ENCODE data around the gene PPP1R1B.
A peak's percentile ranks its signal among the peaks of the same experiment; 100 is the strongest.

The PPP1R1B gene

GRCh38 chr17:39666601-39667261 is 40.0 kb downstream of the PPP1R1B start:
- peaks cover 0 to 3% of the 10 kb centered on the region in 2 donors for H3K36me3 ChIP-seq (ENCODE audit: control insufficient read depth in 2 of 2, insufficient read depth in 2 of 2, low read length in 2 of 2)
- no peak overlapping the region for H3K27ac ChIP-seq (ENCODE audit: low read length)
- no peaks in the 10 kb centered on the region for H3K9me3 ChIP-seq (ENCODE audit: control insufficient read depth in 2 of 2, low read length in 2 of 2)
- H3K9ac ChIP-seq (ENCODE audit: low read length in 2 of 2), result no peak overlapping the region
- H3K27me3 ChIP-seq (ENCODE audit: control insufficient read depth in 1 of 2, insufficient read depth in 2 of 2, low read length in 2 of 2), result peaks cover 46 to 54% of the 10 kb centered on the region in 2 donors
- H3K4me1 ChIP-seq (ENCODE audit: control insufficient read depth, insufficient read depth, low read length), result peaks cover 29% of the 10 kb centered on the region
- H3K4me3 ChIP-seq (ENCODE audit: low read length in 2 of 2), result no peak overlapping the region

GRCh38 chr17:39667262-39667944 is 40.7 kb downstream of the PPP1R1B start:
- Histone ChIP-seq H3K27me3 (ENCODE audit: control insufficient read depth in 1 of 2, insufficient read depth in 2 of 2, low read length in 2 of 2) (peaks cover 50 to 60% of the 10 kb centered on the region in 2 donors), H3K4me3 (ENCODE audit: low read length in 2 of 2) (no peak overlapping the region), H3K36me3 (ENCODE audit: control insufficient read depth in 2 of 2, insufficient read depth in 2 of 2, low read length in 2 of 2) (no peaks in the 10 kb centered on the region), H3K4me1 (ENCODE audit: control insufficient read depth, insufficient read depth, low read length) (peaks cover 30% of the 10 kb centered on the region), H3K27ac (ENCODE audit: low read length) (no peak overlapping the region), H3K9me3 (ENCODE audit: control insufficient read depth in 2 of 2, low read length in 2 of 2) (no peaks in the 10 kb centered on the region), H3K9ac (ENCODE audit: low read length in 2 of 2) (no peak overlapping the region)

- no peak within 1 kb of the TSS for H3K9ac ChIP-seq (ENCODE audit: low read length in 2 of 2)
- H3K27me3 ChIP-seq (ENCODE audit: control insufficient read depth in 1 of 2, insufficient read depth in 2 of 2, low read length in 2 of 2), result peaks cover 50 to 60% of the 10 kb centered on the region in 2 donors
- peaks cover 30% of the 10 kb centered on the region for H3K4me1 ChIP-seq (ENCODE audit: control insufficient read depth, insufficient read depth, low read length)
- no peaks in the 10 kb centered on the region for H3K9me3 ChIP-seq (ENCODE audit: control insufficient read depth in 2 of 2, low read length in 2 of 2)
- no peaks in the 10 kb centered on the region for H3K36me3 ChIP-seq (ENCODE audit: control insufficient read depth in 2 of 2, insufficient read depth in 2 of 2, low read length in 2 of 2)
- H3K27ac ChIP-seq (ENCODE audit: low read length), result no peak within 1 kb of the TSS
- peak within 1 kb of the TSS; percentile 27 to 58 for H3K4me3 ChIP-seq (ENCODE audit: low read length in 2 of 2)
These were observed 41.5 kb downstream of the PPP1R1B start, which contains the start of gene PNMT for GRCh38 chr17:39667945-39668924. Gene PNMT (plus strand): TSS chr17:39668453. CDS start chr17:39668476, 23 bp downstream.

DNA sequence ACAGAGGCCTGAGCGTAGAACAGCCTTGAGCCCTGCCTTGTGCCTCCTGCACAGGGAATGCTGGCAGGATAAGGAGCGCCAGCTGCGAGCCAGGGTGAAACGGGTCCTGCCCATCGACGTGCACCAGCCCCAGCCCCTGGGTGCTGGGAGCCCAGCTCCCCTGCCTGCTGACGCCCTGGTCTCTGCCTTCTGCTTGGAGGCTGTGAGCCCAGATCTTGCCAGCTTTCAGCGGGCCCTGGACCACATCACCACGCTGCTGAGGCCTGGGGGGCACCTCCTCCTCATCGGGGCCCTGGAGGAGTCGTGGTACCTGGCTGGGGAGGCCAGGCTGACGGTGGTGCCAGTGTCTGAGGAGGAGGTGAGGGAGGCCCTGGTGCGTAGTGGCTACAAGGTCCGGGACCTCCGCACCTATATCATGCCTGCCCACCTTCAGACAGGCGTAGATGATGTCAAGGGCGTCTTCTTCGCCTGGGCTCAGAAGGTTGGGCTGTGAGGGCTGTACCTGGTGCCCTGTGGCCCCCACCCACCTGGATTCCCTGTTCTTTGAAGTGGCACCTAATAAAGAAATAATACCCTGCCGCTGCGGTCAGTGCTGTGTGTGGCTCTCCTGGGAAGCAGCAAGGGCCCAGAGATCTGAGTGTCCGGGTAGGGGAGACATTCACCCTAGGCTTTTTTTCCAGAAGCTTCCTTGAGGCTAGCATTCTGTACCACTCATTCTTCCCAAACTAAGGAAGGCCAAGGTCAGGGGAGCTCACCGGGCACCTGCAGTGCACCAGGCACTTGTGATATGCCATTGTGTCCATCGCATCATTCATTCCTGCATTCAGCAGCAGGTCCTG is 43.4 kb downstream of the PPP1R1B start:
- peaks cover 26% of the 10 kb centered on the region for H3K4me1 ChIP-seq (ENCODE audit: control insufficient read depth, insufficient read depth, low read length)
- H3K9me3 ChIP-seq (ENCODE audit: control insufficient read depth in 2 of 2, low read length in 2 of 2), result no peaks in the 10 kb centered on the region
- no peak overlapping the region for H3K27ac ChIP-seq (ENCODE audit: low read length)
- no peaks in the 10 kb centered on the region for H3K36me3 ChIP-seq (ENCODE audit: control insufficient read depth in 2 of 2, insufficient read depth in 2 of 2, low read length in 2 of 2)
- H3K27me3 ChIP-seq (ENCODE audit: control insufficient read depth in 1 of 2, insufficient read depth in 2 of 2, low read length in 2 of 2), result peaks cover 50 to 60% of the 10 kb centered on the region in 2 donors
- H3K9ac ChIP-seq (ENCODE audit: low read length in 2 of 2), result no peak overlapping the region
- H3K4me3 ChIP-seq (ENCODE audit: low read length in 2 of 2), result no peak overlapping the region

GRCh38 chr17:39670746-39671145 is 44.0 kb downstream of the PPP1R1B start:
- Histone ChIP-seq H3K27me3 (ENCODE audit: control insufficient read depth in 1 of 2, insufficient read depth in 2 of 2, low read length in 2 of 2) (peaks cover 48 to 57% of the 10 kb centered on the region in 2 donors), H3K9me3 (ENCODE audit: control insufficient read depth in 2 of 2, low read length in 2 of 2) (no peaks in the 10 kb centered on the region), H3K4me1 (ENCODE audit: control insufficient read depth, insufficient read depth, low read length) (peaks cover 24% of the 10 kb centered on the region), H3K36me3 (ENCODE audit: control insufficient read depth in 2 of 2, insufficient read depth in 2 of 2, low read length in 2 of 2) (no peaks in the 10 kb centered on the region), H3K9ac (ENCODE audit: low read length in 2 of 2) (no peak overlapping the region), H3K4me3 (ENCODE audit: low read length in 2 of 2) (no peak overlapping the region), H3K27ac (ENCODE audit: low read length) (no peak overlapping the region)

DNA sequence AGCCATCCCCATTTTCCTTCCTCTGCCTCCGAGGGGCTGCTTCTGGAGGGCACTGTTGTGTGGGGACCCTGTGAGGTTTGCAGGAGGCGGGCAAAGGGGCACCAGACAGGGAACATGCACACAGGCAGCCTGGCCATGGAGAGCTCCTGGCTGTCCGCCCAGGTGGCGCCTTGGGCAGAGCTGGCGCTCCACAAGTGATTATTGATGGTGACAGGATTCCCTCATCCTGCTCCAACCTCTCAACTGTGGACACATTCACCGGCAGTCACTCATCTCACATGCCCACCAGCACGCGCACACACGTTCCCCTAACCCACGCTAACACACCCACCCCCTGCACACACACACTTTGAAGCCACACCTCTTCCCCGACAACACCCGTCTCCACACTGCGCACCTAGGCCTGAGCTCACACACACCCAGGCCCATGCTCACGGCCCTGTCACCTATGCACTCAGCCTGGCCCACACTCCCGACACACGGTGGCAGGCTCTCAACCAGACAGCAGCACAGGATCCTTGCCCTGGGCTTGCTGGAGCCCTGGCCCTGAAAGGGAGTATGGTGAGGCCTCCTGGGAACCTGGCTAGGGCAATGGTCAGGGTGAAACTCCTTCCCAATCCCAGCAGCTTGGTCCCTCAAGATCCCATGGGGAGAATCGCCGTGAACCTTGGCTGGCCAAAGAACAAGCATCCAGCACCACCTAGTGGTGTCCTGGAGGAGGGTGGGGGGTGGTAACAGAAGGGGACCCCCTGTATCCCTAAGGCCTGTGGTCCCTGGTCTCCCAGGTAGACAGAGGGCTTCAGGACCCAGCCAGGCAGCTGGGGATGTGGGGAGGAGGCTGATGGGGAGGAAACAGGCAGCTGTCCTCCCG is 45.1 kb downstream of the PPP1R1B start:
- no peaks in the 10 kb centered on the region for H3K36me3 ChIP-seq (ENCODE audit: control insufficient read depth in 2 of 2, insufficient read depth in 2 of 2, low read length in 2 of 2)
- H3K9me3 ChIP-seq (ENCODE audit: control insufficient read depth in 2 of 2, low read length in 2 of 2), result no peaks in the 10 kb centered on the region
- H3K4me3 ChIP-seq (ENCODE audit: low read length in 2 of 2), result no peak overlapping the region
- H3K27me3 ChIP-seq (ENCODE audit: control insufficient read depth in 1 of 2, insufficient read depth in 2 of 2, low read length in 2 of 2), result peaks cover 38 to 47% of the 10 kb centered on the region in 2 donors
- peaks cover 15% of the 10 kb centered on the region for H3K4me1 ChIP-seq (ENCODE audit: control insufficient read depth, insufficient read depth, low read length)
- H3K27ac ChIP-seq (ENCODE audit: low read length), result no peak overlapping the region
- H3K9ac ChIP-seq (ENCODE audit: low read length in 2 of 2), result no peak overlapping the region

GRCh38 chr17:39672522-39673334 is 46.0 kb downstream of the PPP1R1B start:
- no peaks in the 10 kb centered on the region for H3K9me3 ChIP-seq (ENCODE audit: control insufficient read depth in 2 of 2, low read length in 2 of 2)
- no peaks in the 10 kb centered on the region for H3K36me3 ChIP-seq (ENCODE audit: control insufficient read depth in 2 of 2, insufficient read depth in 2 of 2, low read length in 2 of 2)
- H3K9ac ChIP-seq (ENCODE audit: low read length in 2 of 2), result no peak overlapping the region
- no peak overlapping the region for H3K27ac ChIP-seq (ENCODE audit: low read length)
- H3K27me3 ChIP-seq (ENCODE audit: control insufficient read depth in 1 of 2, insufficient read depth in 2 of 2, low read length in 2 of 2), result peaks cover 34 to 39% of the 10 kb centered on the region in 2 donors
- no peak overlapping the region for H3K4me3 ChIP-seq (ENCODE audit: low read length in 2 of 2)
- H3K4me1 ChIP-seq (ENCODE audit: control insufficient read depth, insufficient read depth, low read length), result peaks cover 20% of the 10 kb centered on the region

DNA sequence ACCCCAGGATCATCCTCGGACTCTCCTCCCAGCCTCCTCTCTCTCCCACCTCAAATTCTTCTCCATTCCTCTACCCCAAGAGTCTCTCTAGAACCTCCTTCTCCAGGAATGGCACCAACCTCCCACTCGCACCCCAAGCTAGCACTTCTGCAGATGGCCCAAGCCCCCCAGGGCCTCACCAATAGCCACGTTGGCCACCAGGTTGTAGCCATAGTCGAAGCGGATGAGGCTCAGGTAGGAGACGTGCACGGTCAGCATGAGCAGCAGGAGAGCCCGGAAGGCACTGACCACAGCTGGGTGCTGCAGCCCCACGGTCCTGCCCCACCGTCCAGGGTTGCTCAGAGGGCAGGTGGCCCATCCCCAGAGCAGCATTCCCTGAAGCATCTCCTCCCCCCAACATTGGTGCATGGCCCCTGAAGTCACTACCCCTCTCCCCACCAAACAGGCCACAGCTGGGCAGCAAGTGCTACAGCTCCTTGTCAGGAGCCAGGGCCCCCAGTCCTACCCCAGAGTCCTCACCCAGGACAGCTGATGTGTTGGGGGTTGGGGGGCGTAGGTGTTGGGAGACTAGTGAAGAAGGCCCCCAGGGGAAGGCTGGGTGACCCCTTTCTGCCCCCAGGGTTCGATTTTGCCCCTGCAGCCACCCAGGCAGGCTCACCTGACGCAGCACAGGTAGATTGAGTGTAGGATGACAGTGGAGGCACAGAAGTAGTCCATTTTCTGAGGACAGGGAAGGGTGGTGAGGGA is 46.8 kb downstream of the PPP1R1B start:
- H3K36me3 ChIP-seq (ENCODE audit: control insufficient read depth in 2 of 2, insufficient read depth in 2 of 2, low read length in 2 of 2), result no peaks in the 10 kb centered on the region
- H3K9me3 ChIP-seq (ENCODE audit: control insufficient read depth in 2 of 2, low read length in 2 of 2), result no peaks in the 10 kb centered on the region
- H3K27ac ChIP-seq (ENCODE audit: low read length), result no peak overlapping the region
- H3K4me1 ChIP-seq (ENCODE audit: control insufficient read depth, insufficient read depth, low read length), result peaks cover 20% of the 10 kb centered on the region
- no peak overlapping the region for H3K4me3 ChIP-seq (ENCODE audit: low read length in 2 of 2)
- H3K27me3 ChIP-seq (ENCODE audit: control insufficient read depth in 1 of 2, insufficient read depth in 2 of 2, low read length in 2 of 2), result peaks cover 31 to 33% of the 10 kb centered on the region in 2 donors
- H3K9ac ChIP-seq (ENCODE audit: low read length in 2 of 2), result no peak overlapping the region
